ENCODE data around the gene TAF4B. TPM values are rescaled to one million over a fixed set of nuclear protein-coding genes. Genes with fewer than 3 reads are reported as not detected.

Gene TAF4B
- polyA plus RNA-seq, 1 of the 3 experiments (the other 2 are of a cell fraction), result 1.3 TPM

- TF ChIP-seq, protein P1, sequence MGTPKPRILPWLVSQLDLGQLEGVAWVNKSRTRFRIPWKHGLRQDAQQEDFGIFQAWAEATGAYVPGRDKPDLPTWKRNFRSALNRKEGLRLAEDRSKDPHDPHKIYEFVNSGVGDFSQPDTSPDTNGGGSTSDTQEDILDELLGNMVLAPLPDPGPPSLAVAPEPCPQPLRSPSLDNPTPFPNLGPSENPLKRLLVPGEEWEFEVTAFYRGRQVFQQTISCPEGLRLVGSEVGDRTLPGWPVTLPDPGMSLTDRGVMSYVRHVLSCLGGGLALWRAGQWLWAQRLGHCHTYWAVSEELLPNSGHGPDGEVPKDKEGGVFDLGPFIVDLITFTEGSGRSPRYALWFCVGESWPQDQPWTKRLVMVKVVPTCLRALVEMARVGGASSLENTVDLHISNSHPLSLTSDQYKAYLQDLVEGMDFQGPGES (IDR thresholded peaks at IDR 0.05; ENCODE audit: low read depth, low read length), result no peak
- TF ChIP-seq RAD21 (IDR thresholded peaks at IDR 0.05; ENCODE audit: low read length) (no peak), RFX5 (IDR thresholded peaks at IDR 0.05; ENCODE audit: low read length) (no peak), CHD2 (IDR thresholded peaks at IDR 0.05; ENCODE audit: low read length, partially characterized antibody) (no peak), ELF1 (IDR thresholded peaks at IDR 0.05) (no peak)
Observed at GRCh38 chr18:26208977-26209376, 17.3 kb upstream of the TAF4B start (continued).

- H3K4me1 ChIP-seq (ENCODE audit: control insufficient read depth in 1 of 2, insufficient read depth in 2 of 2, low read depth in 1 of 2, low read length in 1 of 2), result no peaks in the 10 kb centered on the region
- H3K9ac ChIP-seq, result no peak overlapping the region
- H3K36me3 ChIP-seq (replicated peaks in 1 of 2; ENCODE audit: control insufficient read depth in 1 of 2, insufficient read depth in 2 of 2, low read length in 1 of 2), result no peaks in the 10 kb centered on the region
- no peak overlapping the region for H2AFZ ChIP-seq (ENCODE audit: low read depth)
- no peaks in the 10 kb centered on the region for H3K9me3 ChIP-seq
- 54% methylated on average over 3 of the region's 4 CpGs for WGBS (ENCODE audit: low lambda C conversion rate)
- no peak overlapping the region for H3K4me3 ChIP-seq (ENCODE audit: low read depth in 2 of 2, low read length in 1 of 2)
- TF ChIP-seq GATA2 (CRISPR knock-in tag; IDR thresholded peaks at IDR 0.05) (no peak), ZBTB33 (IDR thresholded peaks at IDR 0.05; ENCODE audit: borderline replicate concordance, low read depth) (no peak), RXRA (IDR thresholded peaks at IDR 0.05; ENCODE audit: borderline replicate concordance, low read depth) (no peak), ELF1 (IDR thresholded peaks at IDR 0.05) (no peak), TAF1 (IDR thresholded peaks at IDR 0.05; ENCODE audit: borderline replicate concordance, low read depth, low read length) (no peak), MEF2A (IDR thresholded peaks at IDR 0.05; ENCODE audit: borderline replicate concordance, low read depth) (no peak), NFIC (IDR thresholded peaks at IDR 0.05; ENCODE audit: borderline replicate concordance) (no peak), JUND (IDR thresholded peaks at IDR 0.05) (no peak), SMC3 (IDR thresholded peaks at IDR 0.05; ENCODE audit: low read depth, low read length) (no peak), MAX (IDR thresholded peaks at IDR 0.05; ENCODE audit: low read depth) (no peak), TEAD4 (IDR thresholded peaks at IDR 0.05; ENCODE audit: borderline replicate concordance, insufficient read depth) (no peak), RFX5 (IDR thresholded peaks at IDR 0.05; ENCODE audit: low read length) (no peak), YY1 (IDR thresholded peaks at IDR 0.05; ENCODE audit: low read depth) (no peak), RAD21 (IDR thresholded peaks at IDR 0.05; ENCODE audit: low read length) (no peak), GABPA (IDR thresholded peaks at IDR 0.05; ENCODE audit: low read depth) (no peak), EZH2phosphoT487 (IDR thresholded peaks at IDR 0.05; ENCODE audit: borderline replicate concordance, low read depth) (no peak), TCF12 (IDR thresholded peaks at IDR 0.05) (no peak), FOXJ3 (CRISPR knock-in tag; IDR thresholded peaks at IDR 0.05) (no peak)
- TF ChIP-seq, protein P1 (IDR thresholded peaks at IDR 0.05; ENCODE audit: low read depth, low read length), result no peak
- CTCF ChIA-PET, result no interaction called here
- H3K27ac ChIP-seq (ENCODE audit: low read depth in 2 of 2, low read length in 1 of 2), result no peak overlapping the region
- H3K79me2 ChIP-seq (ENCODE audit: insufficient read depth), result no peaks in the 10 kb centered on the region
- H3K4me2 ChIP-seq, result no peak overlapping the region
- no peak for DNase-seq
- POLR2A ChIA-PET, result no interaction called here
- H3F3A ChIP-seq (replicated peaks; ENCODE audit: insufficient read depth), result no peaks in the 10 kb centered on the region
- no peaks in the 10 kb centered on the region for H3K27me3 ChIP-seq (ENCODE audit: insufficient read depth)
- H3K9me2 ChIP-seq, result no peaks in the 10 kb centered on the region
- H4K20me1 ChIP-seq (ENCODE audit: insufficient read depth), result no peaks in the 10 kb centered on the region
Observed at GRCh38 chr18:26210147-26210546, 16.1 kb upstream of the TAF4B start.

Data from SK-N-SH (cell line).